Thyroid gland (tissue), 4 donors: ENCODE measurements around the gene SLC8B1.

Experiments
- CTCF ChIP-seq, 6 experiments: fragments of 200-600 bp in 3 of 6; fragments of 450-650 bp in 3 of 6; sonication (generic) in 3 of 6; IDR thresholded peaks; one replicate each; pipeline ENCODE4 v1.5.1; 2016 to 2019; ENCODE audit warnings: antibody characterized with exemption in 6 of 6, mild to moderate bottlenecking in 2 of 6, inconsistent platforms in 1 of 6, moderate library complexity in 1 of 6
- POLR2A ChIP-seq, 2 donors: fragments of 450-650 bp; IDR thresholded peaks; one replicate each; pipeline ENCODE4 v1.6.1; 2017; ENCODE audit warnings: antibody characterized with exemption in 2 of 2, mild to moderate bottlenecking in 2 of 2, moderate library complexity in 1 of 2

- TF ChIP-seq CTCF (IDR thresholded peaks at IDR 0.05) (no peak), POLR2A (IDR thresholded peaks at IDR 0.05) (peak in 1 of 2 donors; percentile 61)
These were observed 35.2 kb downstream of the SLC8B1 start for GRCh38 chr12:113299619-113300237.
